HG02884 (cell line): ENCODE measurements around the gene OR8B4.
A peak's percentile ranks its signal among the peaks of the same experiment; 100 is the strongest.
"Not testable (repeated sequence)": the region's sequence is repeated elsewhere in the genome, so short reads cannot be mapped to it uniquely, and the experiment has no call there.

ENCODE experiments used
- ATAC-seq: cut with Tn5 transposase; IDR thresholded peaks from one replicate; pipeline ENCODE4 v1.9.1; 2021; ENCODE audit warnings: mild to moderate bottlenecking, moderate library complexity; ENCODE audit not compliant: unreplicated experiment

The OR8B4 gene

DNA sequence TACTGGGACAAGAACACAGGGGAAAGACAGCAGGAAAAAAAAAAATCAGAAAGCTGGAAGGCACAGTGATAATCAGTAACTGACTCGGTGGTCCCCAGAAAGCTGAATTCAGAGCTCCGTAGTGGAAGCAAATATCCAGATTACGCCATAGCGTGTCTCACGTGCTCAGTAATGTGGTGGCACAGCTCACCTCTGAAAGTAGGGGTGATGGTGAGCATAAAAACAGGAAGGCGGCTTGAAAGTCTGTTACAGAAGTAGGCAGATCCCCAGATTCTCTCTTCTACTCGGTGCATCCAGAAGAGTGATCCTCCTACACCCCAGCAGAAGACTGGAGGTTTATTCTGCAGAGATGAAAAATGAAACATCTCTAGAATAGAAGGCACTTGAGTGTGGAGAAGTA, 14.8 kb downstream of the OR8B4 start:
- ATAC-seq, result no peak

DNA sequence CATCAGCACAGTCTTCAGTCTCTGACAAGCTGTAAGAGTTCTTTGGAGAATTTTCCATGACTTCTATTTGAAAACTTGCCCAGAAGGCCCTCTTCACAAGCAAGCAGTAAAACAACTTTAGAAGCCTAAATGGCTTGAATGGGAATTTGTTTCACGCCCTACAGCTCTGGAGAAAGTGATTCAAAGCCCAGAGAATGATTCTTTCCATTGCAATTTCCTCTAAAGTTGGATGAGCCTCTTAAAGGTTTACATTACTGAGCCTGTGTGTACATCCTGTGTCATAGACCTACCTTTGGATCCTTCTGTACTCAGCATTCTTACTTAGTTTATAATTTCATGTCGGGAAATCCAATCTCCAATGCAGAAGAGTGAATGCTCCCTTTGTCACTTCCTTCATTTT, 19.1 kb downstream of the OR8B4 start:
- ATAC-seq, result no peak

- ATAC-seq, result not testable (repeated sequence)
These were observed 21.5 kb downstream of the OR8B4 start for GRCh38 chr11:124403186-124403585.

- ATAC-seq, result peak; percentile 95
These were observed 22.2 kb downstream of the OR8B4 start for GRCh38 chr11:124402326-124402922.

DNA sequence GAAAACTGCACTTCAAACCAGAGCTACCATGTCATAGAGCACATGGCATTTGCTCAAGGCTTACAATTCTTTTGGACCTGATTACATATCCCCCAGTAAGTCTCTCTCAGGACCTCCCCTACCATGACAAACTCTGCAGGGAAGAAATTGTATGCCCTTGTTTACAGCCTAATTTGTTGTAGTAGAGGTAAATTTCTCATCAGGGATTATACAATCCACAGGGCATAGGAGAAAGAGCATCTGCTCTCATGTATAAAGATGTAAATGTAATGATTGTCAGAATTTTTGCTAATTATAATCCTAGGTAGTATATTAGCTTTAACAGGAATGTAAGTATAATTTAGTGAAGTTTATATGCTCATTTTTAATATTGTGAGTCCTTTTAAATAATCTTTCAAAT, 25.7 kb downstream of the OR8B4 start, which contains the start of gene OR8B3:
TSS of gene OR8B3 (minus strand) at position 101 of the 400 bp plus-strand sequence. CDS start 1,673 bp downstream, outside the sequence.
- ATAC-seq, result no peak

DNA sequence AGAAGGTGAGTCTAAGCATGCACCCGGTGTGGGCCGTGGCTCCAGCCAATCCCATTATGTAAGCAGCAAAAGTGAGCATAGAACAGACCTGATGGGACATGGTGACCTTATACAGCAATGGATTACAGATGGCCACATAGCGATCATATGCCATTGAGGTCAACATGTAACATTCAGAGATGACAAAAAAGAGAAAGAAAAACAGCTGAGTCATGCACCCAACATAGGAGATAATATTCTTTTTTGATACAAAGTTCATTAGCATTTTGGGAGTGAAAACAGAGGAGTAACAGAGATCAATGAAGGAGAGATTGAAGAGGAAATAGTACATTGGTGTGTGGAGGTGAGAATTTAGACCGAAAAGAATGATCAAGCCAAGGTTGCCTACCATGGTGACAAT, 27.8 kb downstream of the OR8B4 start:
- ATAC-seq, result not testable (repeated sequence)

DNA sequence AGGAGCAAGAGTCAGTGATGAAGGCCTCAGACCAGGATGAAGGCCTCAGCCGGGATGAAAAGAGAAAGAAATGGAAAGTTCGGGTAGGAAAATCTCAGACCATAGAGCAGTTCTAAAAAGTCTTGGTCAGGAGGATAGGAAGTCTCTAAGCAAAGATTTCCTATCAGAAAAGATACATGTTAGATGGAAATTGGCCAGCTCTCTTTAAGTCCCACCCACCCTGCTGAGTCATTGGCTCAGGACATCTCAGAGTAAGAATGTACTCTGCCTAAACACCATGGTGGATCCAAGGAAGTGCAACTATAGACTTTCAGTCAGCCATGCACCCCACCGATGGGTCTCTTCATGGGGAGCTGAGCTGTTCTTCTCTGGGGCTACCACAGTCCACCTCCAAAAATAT, 30.3 kb downstream of the OR8B4 start:
- ATAC-seq, result no peak

DNA sequence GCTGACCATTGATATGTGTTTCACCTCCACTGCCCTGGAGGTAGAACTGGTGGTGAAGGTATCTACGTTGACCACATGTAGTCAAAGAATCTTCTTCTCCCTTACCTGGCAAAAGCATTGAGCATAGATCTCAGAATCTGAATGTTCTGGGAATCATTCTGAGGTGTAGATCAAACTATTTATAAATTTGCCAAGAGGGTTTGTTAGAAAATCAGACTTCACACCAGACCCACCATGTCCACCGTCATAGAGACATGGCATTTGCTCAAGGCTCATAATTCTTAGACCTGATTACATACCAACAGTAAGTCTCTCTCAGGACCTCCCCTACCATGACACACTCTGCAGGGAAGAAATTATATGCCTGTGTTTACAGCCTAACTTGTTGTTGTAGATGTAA, 40.3 kb downstream of the OR8B4 start, which contains the start of gene OR8B2:
TSS of gene OR8B2 (minus strand) at position 101 of the 400 bp plus-strand sequence. CDS start 1,156 bp downstream, outside the sequence.
- no peak for ATAC-seq

- not testable (repeated sequence) for ATAC-seq
These were observed 41.8 kb downstream of the OR8B4 start for GRCh38 chr11:124382857-124383256.

DNA sequence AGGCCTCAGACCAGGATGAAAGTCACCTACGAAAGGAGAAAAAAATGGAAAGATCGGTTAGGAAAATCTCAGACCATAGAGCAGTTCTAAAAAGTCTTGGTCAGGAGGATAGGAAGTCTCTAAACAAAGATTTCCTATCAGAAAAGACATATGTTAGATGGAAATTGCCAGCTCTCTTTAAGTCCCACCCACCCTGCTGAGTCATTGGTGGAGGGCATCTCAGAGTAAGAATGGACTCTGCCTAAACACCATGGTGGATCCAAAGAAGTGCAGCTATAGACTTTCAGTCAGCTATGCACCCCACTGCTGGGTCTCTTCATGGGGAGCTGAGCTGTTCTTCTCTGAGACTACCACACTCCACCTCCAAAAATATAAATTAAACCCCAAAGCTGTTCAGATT, 44.1 kb downstream of the OR8B4 start:
- ATAC-seq, result no peak

GRCh38 chr11:124376280-124376679, 48.4 kb downstream of the OR8B4 start:
- ATAC-seq, result no peak
